WTC11 (cell line): ENCODE results near the gene MED23. TPM values are rescaled to one million over a fixed set of nuclear protein-coding genes. Genes with fewer than 3 reads are reported as not detected.
A peak's percentile ranks its signal among the peaks of the same experiment; 100 is the strongest.

Experiments
- ATAC-seq: fragments of 200-7000 bp; cut with Tn5 transposase; 2 replicates; pipeline ENCODE4 v1.10.0; 2021; ENCODE audit warnings: mild to moderate bottlenecking, moderate library complexity
- CTCF ChIA-PET: fragments of 300-600 bp; sonication (Branson Sonifier 250); formaldehyde crosslinking; loops from one replicate; lab custom pipeline; 2021; ENCODE audit warnings: antibody characterized with exemption; lab: Charles Lee
- POLR2A ChIA-PET: fragments of 350-600 bp; sonication (Branson Sonifier 250); formaldehyde crosslinking; loops from one replicate; lab custom pipeline; 2021; ENCODE audit warnings: antibody characterized with exemption; lab: Charles Lee
- DNase-seq: peaks from one replicate; pipeline ENCODE4 v3.0.0; 2021; ENCODE audit warnings: low spot score
- H3K27ac Mint-ChIP-seq: 2 replicates; pipeline ENCODE4 v1.8.0; 2021; ENCODE audit warnings: mixed read lengths
- H3K27me3 Mint-ChIP-seq: 2 replicates; pipeline ENCODE4 v1.8.0; 2021; ENCODE audit warnings: low read depth, mild to moderate bottlenecking, moderate library complexity, mixed read lengths
- H3K36me3 Mint-ChIP-seq: 2 replicates; pipeline ENCODE4 v1.8.0; 2021; ENCODE audit warnings: mixed read lengths
- H3K4me1 Mint-ChIP-seq: 2 replicates; pipeline ENCODE4 v1.8.0; 2022; ENCODE audit warnings: mixed read lengths
- H3K4me3 Mint-ChIP-seq: 2 replicates; pipeline ENCODE4 v1.8.0; 2021; ENCODE audit warnings: mild to moderate bottlenecking, moderate library complexity, mixed read lengths
- H3K9me3 Mint-ChIP-seq: 2 replicates; pipeline ENCODE4 v1.8.0; 2021; ENCODE audit warnings: mixed read lengths
- AFF4 ChIP-seq: sonication (generic); formaldehyde crosslinking; IDR thresholded peaks from 2 replicates; pipeline ENCODE4 v1.8.1; 2023; ENCODE audit warnings: mild to moderate bottlenecking, missing genetic modification reagents, borderline replicate concordance
- E2F5 ChIP-seq: sonication (generic); formaldehyde crosslinking; IDR thresholded peaks from 2 replicates; pipeline ENCODE4 v1.8.1; 2022; ENCODE audit warnings: mild to moderate bottlenecking, moderate library complexity, missing genetic modification reagents
- ELF4 ChIP-seq: sonication (generic); formaldehyde crosslinking; IDR thresholded peaks from 2 replicates; pipeline ENCODE4 v1.8.1; 2022; ENCODE audit warnings: low read depth, mild to moderate bottlenecking, moderate library complexity, missing genetic modification reagents
- GABPB1 ChIP-seq: sonication (generic); formaldehyde crosslinking; IDR thresholded peaks from 2 replicates; pipeline ENCODE4 v1.8.1; 2023; ENCODE audit warnings: mild to moderate bottlenecking, missing genetic modification reagents
- HMGA2 ChIP-seq: fragments of 250-450 bp; sonication (Bioruptor Pico); IDR thresholded peaks from 2 replicates; pipeline ENCODE4 v1.4.0; 2021; ENCODE audit warnings: mild to moderate bottlenecking, moderate library complexity
- IRF1 ChIP-seq: sonication (generic); formaldehyde crosslinking; IDR thresholded peaks from 2 replicates; pipeline ENCODE4 v1.8.0; 2023; ENCODE audit warnings: missing genetic modification reagents
- MAX ChIP-seq: sonication (generic); formaldehyde crosslinking; IDR thresholded peaks from 2 replicates; pipeline ENCODE4 v1.8.0; 2022; ENCODE audit warnings: mild to moderate bottlenecking, missing genetic modification reagents
- MLX ChIP-seq: sonication (generic); formaldehyde crosslinking; IDR thresholded peaks from 2 replicates; pipeline ENCODE4 v1.8.1; 2023; ENCODE audit warnings: mild to moderate bottlenecking, missing genetic modification reagents, moderate library complexity
- STAT6 ChIP-seq: sonication (generic); formaldehyde crosslinking; conservative IDR thresholded peaks from 2 replicates; pipeline ENCODE4 v1.8.1; 2023; ENCODE audit warnings: mild to moderate bottlenecking, low read depth, missing genetic modification reagents, moderate library complexity
- TEAD1 ChIP-seq: sonication (generic); formaldehyde crosslinking; IDR thresholded peaks from 2 replicates; pipeline ENCODE4 v1.8.0; 2022; ENCODE audit warnings: mild to moderate bottlenecking, missing genetic modification reagents
- TP53 ChIP-seq: sonication (generic); formaldehyde crosslinking; IDR thresholded peaks from 2 replicates; pipeline ENCODE4 v1.8.1; 2023; ENCODE audit warnings: mild to moderate bottlenecking, missing genetic modification reagents
- total RNA-seq: library from RNA; stranded (reverse); gene quantifications from 3 replicates; pipeline ENCODE4 v1.2.3, GENCODE V29; 2021
- TF ChIP-seq, protein P1 (sequence below): sonication (generic); formaldehyde crosslinking; IDR thresholded peaks from 2 replicates; pipeline ENCODE4 v1.8.0; 2023; ENCODE audit warnings: mild to moderate bottlenecking, missing genetic modification reagents
- TF ChIP-seq, protein P2 (sequence below): sonication (generic); formaldehyde crosslinking; IDR thresholded peaks from 2 replicates; pipeline ENCODE4 v1.8.0; 2022; ENCODE audit warnings: mild to moderate bottlenecking, missing genetic modification reagents
- TF ChIP-seq, protein P3 (sequence below): sonication (generic); formaldehyde crosslinking; conservative IDR thresholded peaks from 2 replicates; pipeline ENCODE4 v1.8.1; 2022; ENCODE audit warnings: mild to moderate bottlenecking, missing genetic modification reagents

MED23 gene
- total RNA-seq, 1 experiment from 2014 or later, result 19.0 TPM

DNA sequence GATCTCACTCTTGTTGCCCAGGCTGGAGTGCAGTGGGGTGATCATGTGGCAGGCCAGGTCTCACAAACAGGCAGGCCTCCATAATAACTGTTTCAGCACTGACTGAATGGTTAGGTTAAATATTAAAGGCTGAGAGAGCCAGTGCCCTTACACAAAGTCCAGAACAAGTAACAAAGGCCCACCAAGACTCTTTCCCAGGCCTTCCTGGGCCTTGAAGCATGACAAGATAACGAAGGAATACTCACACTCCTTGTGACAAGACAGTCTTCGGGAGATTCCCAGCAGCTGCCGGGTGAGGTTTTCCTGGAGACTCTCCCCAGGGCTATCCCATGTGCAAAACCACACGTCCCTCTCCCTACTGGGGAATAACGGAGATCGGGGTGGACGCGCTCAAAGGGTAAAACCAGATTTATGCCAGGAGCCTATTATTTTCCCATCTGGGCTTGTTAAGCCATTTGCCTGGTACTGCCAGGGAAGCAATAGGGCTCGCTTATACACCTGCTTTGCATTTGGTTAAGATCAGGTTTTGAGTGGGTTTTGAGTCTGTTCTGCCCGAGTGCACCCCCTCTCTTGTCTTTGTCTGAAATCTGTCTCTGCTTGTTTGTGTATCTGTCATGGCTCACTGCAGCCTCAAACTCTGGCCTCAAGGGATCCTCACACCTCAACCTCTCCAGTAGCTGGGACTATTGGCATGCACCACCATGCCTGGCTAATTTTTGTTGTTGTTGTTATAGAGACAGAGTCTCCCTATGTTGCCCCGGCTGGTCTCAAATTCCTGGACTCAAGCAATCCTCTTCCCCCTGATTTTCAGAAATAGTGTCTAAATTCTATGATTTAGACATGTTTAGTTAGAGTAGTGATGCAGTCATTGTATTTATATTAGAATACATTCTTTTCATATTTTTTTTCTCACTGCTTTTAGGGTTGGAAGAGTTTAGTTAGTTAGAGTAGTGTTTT, 7.6 kb upstream of the MED23 start:
- ATAC-seq (no peak), DNase-seq (no peak)
- H3K36me3 Mint-ChIP-seq, result no peaks in the 10 kb centered on the region
- no peak overlapping the region for H3K4me3 Mint-ChIP-seq
- H3K4me1 Mint-ChIP-seq, result no peaks in the 10 kb centered on the region
- ChIA-PET CTCF (no interaction called here), POLR2A (no interaction called here)
- H3K27me3 Mint-ChIP-seq, result peaks cover 30% of the 10 kb centered on the region
- H3K27ac Mint-ChIP-seq, result no peak overlapping the region
- no peak for TF ChIP-seq HMGA2
- TF ChIP-seq, protein P1, sequence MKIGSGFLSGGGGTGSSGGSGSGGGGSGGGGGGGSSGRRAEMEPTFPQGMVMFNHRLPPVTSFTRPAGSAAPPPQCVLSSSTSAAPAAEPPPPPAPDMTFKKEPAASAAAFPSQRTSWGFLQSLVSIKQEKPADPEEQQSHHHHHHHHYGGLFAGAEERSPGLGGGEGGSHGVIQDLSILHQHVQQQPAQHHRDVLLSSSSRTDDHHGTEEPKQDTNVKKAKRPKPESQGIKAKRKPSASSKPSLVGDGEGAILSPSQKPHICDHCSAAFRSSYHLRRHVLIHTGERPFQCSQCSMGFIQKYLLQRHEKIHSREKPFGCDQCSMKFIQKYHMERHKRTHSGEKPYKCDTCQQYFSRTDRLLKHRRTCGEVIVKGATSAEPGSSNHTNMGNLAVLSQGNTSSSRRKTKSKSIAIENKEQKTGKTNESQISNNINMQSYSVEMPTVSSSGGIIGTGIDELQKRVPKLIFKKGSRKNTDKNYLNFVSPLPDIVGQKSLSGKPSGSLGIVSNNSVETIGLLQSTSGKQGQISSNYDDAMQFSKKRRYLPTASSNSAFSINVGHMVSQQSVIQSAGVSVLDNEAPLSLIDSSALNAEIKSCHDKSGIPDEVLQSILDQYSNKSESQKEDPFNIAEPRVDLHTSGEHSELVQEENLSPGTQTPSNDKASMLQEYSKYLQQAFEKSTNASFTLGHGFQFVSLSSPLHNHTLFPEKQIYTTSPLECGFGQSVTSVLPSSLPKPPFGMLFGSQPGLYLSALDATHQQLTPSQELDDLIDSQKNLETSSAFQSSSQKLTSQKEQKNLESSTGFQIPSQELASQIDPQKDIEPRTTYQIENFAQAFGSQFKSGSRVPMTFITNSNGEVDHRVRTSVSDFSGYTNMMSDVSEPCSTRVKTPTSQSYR (CRISPR knock-in tag), result no peak
- TF ChIP-seq, protein P2, sequence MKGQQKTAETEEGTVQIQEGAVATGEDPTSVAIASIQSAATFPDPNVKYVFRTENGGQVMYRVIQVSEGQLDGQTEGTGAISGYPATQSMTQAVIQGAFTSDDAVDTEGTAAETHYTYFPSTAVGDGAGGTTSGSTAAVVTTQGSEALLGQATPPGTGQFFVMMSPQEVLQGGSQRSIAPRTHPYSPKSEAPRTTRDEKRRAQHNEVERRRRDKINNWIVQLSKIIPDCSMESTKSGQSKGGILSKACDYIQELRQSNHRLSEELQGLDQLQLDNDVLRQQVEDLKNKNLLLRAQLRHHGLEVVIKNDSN (CRISPR knock-in tag), result no peak
- TF ChIP-seq GABPB1, result peak; percentile 36; the same call in 1 of the 2 replicates
- no peaks in the 10 kb centered on the region for H3K9me3 Mint-ChIP-seq

DNA sequence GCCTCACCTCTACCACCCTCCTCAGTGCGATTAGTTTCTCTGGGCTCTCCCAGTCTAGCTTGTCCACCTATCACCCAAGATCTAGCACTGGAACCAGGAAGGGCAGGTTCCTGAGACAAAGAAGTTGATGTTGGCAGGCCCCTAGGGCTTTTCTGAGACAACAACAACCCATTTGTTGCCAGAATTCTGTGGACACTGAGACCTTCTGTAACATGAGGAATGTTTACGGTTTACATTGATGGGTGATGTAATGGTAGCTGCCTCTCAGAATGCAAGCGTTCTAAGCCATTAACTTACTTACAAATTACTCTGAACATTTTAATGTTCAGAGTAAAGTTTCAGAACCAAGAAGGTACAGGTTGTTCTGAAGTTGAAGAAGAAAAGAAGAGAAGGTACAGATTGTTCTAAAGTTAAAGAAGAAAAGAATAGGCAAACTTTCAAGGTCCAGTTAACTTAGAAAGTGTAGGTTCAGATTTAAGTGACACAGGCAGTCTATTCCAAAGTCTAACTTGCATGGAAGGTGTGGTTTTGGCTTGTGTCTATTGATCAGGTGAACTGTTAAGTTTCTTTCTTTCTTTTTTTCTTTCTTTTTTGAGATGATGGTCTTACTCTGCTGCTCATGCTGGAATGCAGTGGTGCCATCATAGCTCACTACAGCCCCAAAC, 3.7 kb upstream of the MED23 start:
- Mint-ChIP-seq H3K27me3 (peaks cover 26% of the 10 kb centered on the region), H3K9me3 (no peaks in the 10 kb centered on the region), H3K4me1 (peaks cover 13% of the 10 kb centered on the region), H3K27ac (no peak overlapping the region), H3K4me3 (no peak overlapping the region), H3K36me3 (no peaks in the 10 kb centered on the region)
- POLR2A ChIA-PET, result no interaction called here
- no peak for ATAC-seq
- TF ChIP-seq ELF4 (no peak), AFF4 (no peak), TP53 (CRISPR knock-in tag) (no peak), MAX (CRISPR knock-in tag) (no peak), TEAD1 (CRISPR knock-in tag) (no peak), GABPB1 (peak; percentile 65; the same call in 1 of the 2 replicates)
- TF ChIP-seq, protein P3, sequence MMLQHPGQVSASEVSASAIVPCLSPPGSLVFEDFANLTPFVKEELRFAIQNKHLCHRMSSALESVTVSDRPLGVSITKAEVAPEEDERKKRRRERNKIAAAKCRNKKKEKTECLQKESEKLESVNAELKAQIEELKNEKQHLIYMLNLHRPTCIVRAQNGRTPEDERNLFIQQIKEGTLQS (CRISPR knock-in tag), result no peak
- CTCF ChIA-PET, result interaction anchor here (1.2 kb wide), 1 partner anchor 112 kb away, joined by 3 read pairs; no protein-coding TSS in a partner anchor
- DNase-seq, result no peak

GRCh38 chr6:131629651-131630050, 1.6 kb upstream of the MED23 start:
- DNase-seq (no peak), ATAC-seq (no peak)
- no peaks in the 10 kb centered on the region for H3K9me3 Mint-ChIP-seq
- no peak overlapping the region for H3K27ac Mint-ChIP-seq
- 0 out of 2 replicates have a peak, but pooled peaks cover 1% of the 10 kb centered on the region for H3K36me3 Mint-ChIP-seq
- ChIA-PET CTCF (interaction anchor here (2.3 kb wide), 1 partner anchor 744 kb away, joined by 16 read pairs; no protein-coding TSS in a partner anchor), POLR2A (no interaction called here)
- peaks cover 13% of the 10 kb centered on the region for H3K4me1 Mint-ChIP-seq
- no peak overlapping the region for H3K4me3 Mint-ChIP-seq
- peaks cover 26% of the 10 kb centered on the region for H3K27me3 Mint-ChIP-seq
- TF ChIP-seq MLX (CRISPR knock-in tag) (no peak), IRF1 (CRISPR knock-in tag) (no peak), E2F5 (CRISPR knock-in tag) (no peak), HMGA2 (no peak), STAT6 (CRISPR knock-in tag) (no peak)
